GM19099 (cell line): ENCODE data around the gene RBM24.

Source experiments
- POLR2A ChIP-seq: IDR thresholded peaks from 3 replicates; pipeline ENCODE4 v1.6.1; 2011; ENCODE audit warnings: low read depth; ENCODE audit not compliant: insufficient read length; ENCODE audit errors: extremely low read depth

The RBM24 gene

DNA sequence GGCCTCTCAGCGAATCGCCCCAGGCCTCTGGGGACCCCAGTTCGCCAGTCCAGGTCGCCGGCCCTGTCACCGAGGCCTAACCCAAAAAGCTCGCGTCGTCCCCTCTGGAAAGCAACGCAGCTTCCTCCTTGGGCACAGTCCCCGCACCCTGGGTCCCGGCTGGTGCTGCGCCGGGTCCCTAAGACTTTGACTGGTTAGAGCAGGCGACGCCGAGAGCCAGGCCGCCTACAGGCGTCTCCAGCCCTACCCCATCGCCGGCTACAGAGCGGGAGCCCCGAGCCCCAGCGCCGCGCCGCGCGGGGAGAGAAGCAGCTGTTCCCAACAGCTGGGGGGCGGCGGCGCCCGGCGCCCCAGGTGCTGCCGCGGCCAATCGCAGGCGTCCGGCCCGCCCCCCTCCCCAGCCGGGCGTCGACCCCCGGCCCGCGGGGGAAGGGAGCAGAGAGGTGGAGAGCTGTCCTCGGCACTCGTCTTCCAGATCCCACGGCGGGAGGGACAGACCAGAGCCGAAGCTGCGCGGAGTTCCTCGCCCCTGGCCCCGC is 540 bp upstream of the RBM24 start:
- TF ChIP-seq POLR2A: no peak

DNA sequence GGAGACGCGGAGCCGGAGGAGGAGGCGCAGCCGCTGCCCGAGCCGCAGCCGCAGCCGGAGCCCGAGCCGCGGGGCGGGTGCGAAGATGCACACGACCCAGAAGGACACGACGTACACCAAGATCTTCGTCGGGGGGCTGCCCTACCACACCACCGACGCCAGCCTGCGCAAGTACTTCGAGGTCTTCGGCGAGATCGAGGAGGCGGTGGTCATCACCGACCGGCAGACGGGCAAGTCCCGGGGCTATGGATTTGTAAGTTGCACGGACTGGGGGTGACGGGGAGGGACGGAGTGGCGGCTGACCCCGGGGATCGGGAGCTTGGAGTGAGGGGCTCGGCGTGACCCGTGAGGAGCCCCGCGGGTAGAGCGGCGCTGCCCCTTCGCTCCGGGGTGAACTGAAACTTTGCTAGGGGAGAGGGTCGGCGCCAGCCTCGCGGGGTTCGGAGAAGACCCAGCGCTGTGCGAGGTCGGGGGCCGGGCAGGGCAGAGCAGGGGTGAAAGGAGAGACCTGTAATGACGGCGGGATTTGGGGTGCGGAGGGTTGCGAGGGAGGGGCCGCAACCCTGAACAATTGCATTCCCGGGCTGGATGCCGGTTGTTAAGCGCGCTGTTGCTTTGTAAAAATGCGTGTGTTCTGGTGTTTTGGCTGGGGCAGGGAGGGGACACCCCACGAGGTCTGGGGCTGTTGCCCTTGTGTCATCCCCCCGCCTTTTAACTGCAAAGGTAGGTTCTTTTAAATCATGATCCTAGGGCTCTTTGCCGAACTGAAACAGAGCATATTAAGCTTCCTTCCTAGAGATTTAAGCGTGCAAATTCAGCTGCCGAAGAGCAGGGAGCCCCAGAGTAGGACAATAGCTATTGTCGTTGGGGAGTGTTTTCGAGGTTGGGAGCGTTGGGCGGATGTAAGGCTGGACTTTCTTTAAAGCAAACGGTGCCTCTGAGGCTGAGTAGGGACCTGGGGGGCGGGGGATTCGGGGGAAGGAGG is 628 bp downstream of the RBM24 start:
- TF ChIP-seq POLR2A: no peak

GRCh38 chr6:17283074-17283473 is 1.9 kb downstream of the RBM24 start:
- no peak for TF ChIP-seq POLR2A

- TF ChIP-seq POLR2A: no peak
Measured at GRCh38 chr6:17289630-17290061, 8.5 kb downstream of the RBM24 start.

DNA sequence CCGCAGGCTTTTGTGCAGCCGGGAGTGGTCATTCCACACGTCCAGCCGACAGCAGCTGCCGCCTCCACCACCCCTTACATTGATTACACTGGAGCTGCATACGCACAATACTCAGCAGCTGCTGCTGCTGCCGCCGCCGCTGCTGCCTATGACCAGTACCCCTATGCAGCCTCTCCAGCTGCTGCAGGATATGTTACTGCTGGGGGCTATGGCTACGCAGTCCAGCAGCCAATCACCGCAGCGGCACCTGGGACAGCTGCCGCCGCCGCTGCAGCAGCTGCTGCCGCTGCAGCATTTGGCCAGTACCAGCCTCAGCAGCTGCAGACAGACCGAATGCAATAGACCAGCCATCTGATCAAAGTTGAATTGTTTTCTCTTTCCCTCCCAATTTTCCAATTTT is 10.6 kb downstream of the RBM24 start:
- no peak for TF ChIP-seq POLR2A

- no peak for TF ChIP-seq POLR2A
Measured at GRCh38 chr6:17292600-17293133, 11.5 kb downstream of the RBM24 start.

DNA sequence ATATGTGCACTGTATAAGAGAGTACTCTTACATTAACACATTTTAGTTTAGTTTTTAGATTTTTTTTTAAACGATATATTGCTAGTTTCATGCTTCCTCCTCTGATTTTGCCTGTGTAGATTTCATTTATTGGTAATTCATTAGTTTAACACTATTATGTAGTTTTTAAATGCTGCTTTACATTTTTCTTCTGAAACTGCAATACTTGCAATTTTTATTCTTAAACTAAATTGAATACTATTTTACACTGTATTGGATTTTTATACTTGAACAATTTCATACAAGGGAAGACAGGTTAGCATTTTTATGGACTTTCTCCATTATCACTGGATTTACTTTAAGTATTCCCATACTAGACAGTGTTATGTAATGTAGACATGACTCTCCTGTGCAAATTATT is 12.2 kb downstream of the RBM24 start:
- TF ChIP-seq POLR2A: no peak

- TF ChIP-seq POLR2A: no peak
Measured at GRCh38 chr6:17297271-17298080, 16.3 kb downstream of the RBM24 start.

- no peak for TF ChIP-seq POLR2A
Measured at GRCh38 chr6:17298257-17298656, 17.1 kb downstream of the RBM24 start.

DNA sequence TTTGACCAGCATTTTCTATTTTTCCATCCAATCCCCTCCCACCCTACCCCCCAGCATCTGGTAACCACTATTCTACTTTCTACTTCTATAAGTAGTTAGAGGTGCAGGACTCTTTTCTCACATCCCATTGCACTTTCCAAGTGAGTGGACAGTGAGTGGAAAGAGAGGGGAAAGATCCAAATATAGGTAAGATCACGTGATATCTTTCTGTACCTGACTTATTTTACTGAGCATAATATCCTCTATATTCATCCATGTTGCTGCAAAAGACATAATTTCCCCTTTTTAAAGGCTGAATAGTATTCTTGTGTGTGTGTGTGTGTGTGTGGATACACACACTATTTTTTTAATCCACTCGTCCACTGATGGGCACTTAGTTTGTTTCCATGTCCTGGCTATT is 18.1 kb downstream of the RBM24 start:
- no peak for TF ChIP-seq POLR2A

DNA sequence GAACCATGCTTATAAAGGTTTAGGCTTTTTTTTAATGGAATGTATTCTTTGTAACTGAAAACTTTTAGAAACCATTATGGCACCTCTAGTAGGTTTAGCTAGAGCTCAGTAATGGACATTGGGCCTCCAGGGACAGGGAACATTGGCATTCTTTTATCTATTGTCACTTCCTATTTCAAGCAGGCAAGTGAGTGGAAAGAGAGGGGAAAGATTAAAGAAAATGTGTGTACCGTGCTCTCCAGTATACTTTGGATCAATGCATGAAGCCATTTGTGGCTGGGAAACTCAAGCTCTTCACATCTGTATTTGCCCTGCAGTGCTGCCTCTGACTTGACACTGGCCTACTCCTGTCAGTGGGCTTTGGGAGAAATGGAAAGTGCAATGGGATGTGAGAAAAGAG is 18.6 kb downstream of the RBM24 start:
- no peak for TF ChIP-seq POLR2A

GRCh38 chr6:17300637-17301036 is 19.5 kb downstream of the RBM24 start:
- TF ChIP-seq POLR2A: no peak

DNA sequence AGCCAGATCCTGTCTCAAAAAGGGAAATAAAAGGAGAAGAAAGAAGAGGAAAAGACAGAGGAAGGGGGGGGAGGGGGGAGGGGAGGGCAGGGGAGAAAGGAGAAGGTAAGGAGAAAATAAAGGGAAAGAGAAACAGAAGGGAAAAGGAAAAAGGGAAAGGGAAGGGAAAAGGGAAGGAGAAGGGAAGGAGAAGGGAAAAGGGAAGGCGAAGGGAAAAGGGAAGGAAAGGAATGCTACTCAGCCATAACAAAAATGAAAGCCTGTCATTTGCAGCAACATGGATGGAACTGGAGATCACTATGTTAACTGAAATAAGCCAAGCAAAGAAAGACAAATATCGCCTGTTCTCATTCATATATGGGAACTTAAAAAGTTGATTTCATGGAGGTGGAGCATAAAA is 22.3 kb downstream of the RBM24 start:
- no peak for TF ChIP-seq POLR2A

DNA sequence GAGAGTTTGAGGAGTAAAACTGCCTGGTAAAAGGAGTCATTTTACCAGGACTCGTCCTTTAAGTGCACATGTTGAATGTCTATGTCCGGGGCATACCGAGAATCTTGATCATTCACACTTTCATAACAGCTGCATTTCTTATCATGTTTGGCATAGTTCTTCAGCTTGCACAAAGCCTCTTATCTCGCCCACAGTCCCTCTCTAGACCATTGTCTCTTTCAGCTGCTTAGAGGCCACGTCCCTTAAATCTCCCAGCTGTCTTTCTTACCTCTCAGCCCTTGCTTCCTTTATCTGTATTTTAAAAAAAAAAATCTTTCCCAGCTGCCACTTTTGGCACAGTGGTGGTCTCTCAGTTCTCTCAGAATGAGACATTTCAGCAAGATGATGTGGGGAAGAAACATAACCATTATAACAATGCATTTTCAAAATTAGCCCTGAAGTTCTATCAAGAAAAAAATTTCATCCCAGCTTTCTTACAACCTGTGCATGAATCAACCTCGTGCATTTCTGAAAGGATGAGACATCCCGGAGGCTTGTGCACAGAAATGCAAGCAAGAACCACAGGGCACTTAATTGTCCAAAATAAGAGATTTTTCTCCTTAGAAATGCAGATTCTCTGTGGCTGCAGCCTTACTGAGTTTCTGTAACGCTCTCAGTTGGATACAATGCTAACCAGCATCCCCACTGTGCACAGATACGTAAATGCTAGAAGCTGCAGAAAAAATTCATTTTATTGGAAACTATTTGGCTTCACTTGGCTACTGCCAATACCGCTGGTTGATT is 24.2 kb downstream of the RBM24 start:
- no peak for TF ChIP-seq POLR2A
